Mammary epithelial cell (primary cell): ENCODE measurements around the gene BLOC1S6.

ENCODE experiments used
- CTCF ChIP-seq, 2 donors: IDR thresholded peaks in 1 of 2; conservative IDR thresholded peaks in 1 of 2; 2 replicates each; pipeline ENCODE4 v1.5.1; 2011 to 2012; ENCODE audit warnings: inconsistent platforms in 2 of 2, low read length in 2 of 2, mild to moderate bottlenecking in 2 of 2, control low read depth in 1 of 2, low read depth in 1 of 2; ENCODE audit not compliant: insufficient read depth in 1 of 2; ENCODE audit errors: extremely low read depth in 1 of 2
- EZH2 ChIP-seq: IDR thresholded peaks from 2 replicates; pipeline ENCODE4 v1.6.1; 2012; ENCODE audit warnings: low read length, inconsistent platforms, borderline replicate concordance

- TF ChIP-seq CTCF (conservative IDR thresholded peaks at IDR 0.05 in 1 of 2, IDR thresholded peaks at IDR 0.05 in 1 of 2; ENCODE audit: extremely low read depth in 1 of 2, insufficient read depth in 1 of 2, low read depth in 1 of 2, low read length in 2 of 2) = no peak
- no peak for TF ChIP-seq EZH2
Measured at GRCh38 chr15:45555934-45556608, 31.1 kb upstream of the BLOC1S6 start.
